Measurements from ENCODE around the gene RFC2.

- no peak for TF ChIP-seq CTCF (conservative IDR thresholded peaks at IDR 0.05; ENCODE audit: low read length)
- no peak for TF ChIP-seq EZH2phosphoT487 (IDR thresholded peaks at IDR 0.05; ENCODE audit: borderline replicate concordance, low read depth, low read length)
These were observed 35.9 kb downstream of the RFC2 start for GRCh38 chr7:74218343-74218698.

All from OCI-LY7 (cell line).